Neural cell (in vitro differentiated cells): ENCODE data around the gene THOC1. TPM values are rescaled to one million over a fixed set of nuclear protein-coding genes. Genes with fewer than 3 reads are reported as not detected.

ENCODE experiments used
- H2AFZ ChIP-seq: fragments of 200-600, 300-800 bp; sonication (generic), shearing (Covaris generic); 2 replicates; pipeline ENCODE4 v1.6.0; 2014; ENCODE audit warnings: low read depth, mild to moderate bottlenecking, antibody characterized with exemption, low read length, moderate library complexity
- H3F3A ChIP-seq: fragments of 200-600 bp; shearing (Covaris generic); 2 replicates; pipeline ENCODE4 v1.6.1; 2016; ENCODE audit warnings: mild to moderate bottlenecking, moderate library complexity, mixed read lengths, antibody characterized with exemption, low read length; ENCODE audit not compliant: insufficient read depth, poor library complexity, severe bottlenecking
- H3K27ac ChIP-seq: fragments of 200-600, 300-800 bp; sonication (generic), shearing (Covaris generic); 2 replicates; pipeline ENCODE4 v1.5.1; 2014; ENCODE audit warnings: mild to moderate bottlenecking, low read length, moderate library complexity
- H3K27me3 ChIP-seq: fragments of 300-800, 200-600 bp; sonication (generic), shearing (Covaris generic); 2 replicates; pipeline ENCODE4 v1.6.0; 2014; ENCODE audit warnings: mild to moderate bottlenecking, low read depth, low read length, moderate library complexity; ENCODE audit not compliant: insufficient read depth
- H3K36me3 ChIP-seq: fragments of 300-800, 200-600 bp; sonication (generic), shearing (Covaris generic); 2 replicates; pipeline ENCODE4 v1.5.1; 2014; ENCODE audit warnings: mild to moderate bottlenecking, antibody characterized with exemption, low read length, moderate library complexity; ENCODE audit not compliant: insufficient read depth
- H3K4me2 ChIP-seq: fragments of 300-800, 200-600 bp; sonication (generic), shearing (Covaris generic); 2 replicates; pipeline ENCODE4 v1.6.0; 2014; ENCODE audit warnings: mild to moderate bottlenecking, low read length
- H3K4me3 ChIP-seq: fragments of 300-800, 200-600 bp; sonication (generic), shearing (Covaris generic); 2 replicates; pipeline ENCODE4 v1.5.1; 2014; ENCODE audit warnings: mild to moderate bottlenecking, low read length, moderate library complexity
- H3K79me2 ChIP-seq: fragments of 200-600 bp; shearing (Covaris generic); replicated peaks from 2 replicates; pipeline ENCODE4 v1.6.0; 2014; ENCODE audit warnings: mild to moderate bottlenecking, low read length, moderate library complexity; ENCODE audit not compliant: insufficient read depth
- H3K9ac ChIP-seq: fragments of 300-800, 200-600 bp; sonication (generic), shearing (Covaris generic); 2 replicates; pipeline ENCODE4 v1.6.1; 2016; ENCODE audit warnings: mild to moderate bottlenecking, low read length, mixed read lengths
- H3K9me2 ChIP-seq: fragments of 200-600 bp; shearing (Covaris generic); 2 replicates; pipeline ENCODE4 v1.6.1; 2016; ENCODE audit warnings: mild to moderate bottlenecking, low read length, mixed read lengths; ENCODE audit not compliant: insufficient read depth
- H3K9me3 ChIP-seq: fragments of 200-600, 300-800 bp; sonication (generic), shearing (Covaris generic); 2 replicates; pipeline ENCODE4 v1.6.1; 2016; ENCODE audit warnings: mild to moderate bottlenecking, mixed run types, low read length, moderate library complexity, mixed read lengths
- H4K20me1 ChIP-seq: fragments of 200-600 bp; shearing (Covaris generic); 2 replicates; pipeline ENCODE4 v1.6.1; 2016; ENCODE audit warnings: mild to moderate bottlenecking, mixed run types; ENCODE audit not compliant: insufficient read depth
- CTCF ChIP-seq: fragments of 450-650 bp; IDR thresholded peaks from 2 replicates; pipeline ENCODE4 v1.5.1; 2014; ENCODE audit warnings: antibody characterized with exemption, mild to moderate bottlenecking, moderate library complexity; ENCODE audit not compliant: poor library complexity, severe bottlenecking
- EP300 ChIP-seq: fragments of 450-650 bp; conservative IDR thresholded peaks from 2 replicates; pipeline ENCODE4 v1.6.1; 2014; ENCODE audit warnings: antibody characterized with exemption, mild to moderate bottlenecking, moderate library complexity; ENCODE audit not compliant: poor library complexity, severe bottlenecking
- EZH2 ChIP-seq: fragments of 200-600, 300-800 bp; shearing (Covaris generic), sonication (generic); IDR thresholded peaks from 2 replicates; pipeline ENCODE4 v1.6.1; 2014; ENCODE audit warnings: antibody characterized with exemption, low read length, borderline replicate concordance, mild to moderate bottlenecking; ENCODE audit not compliant: insufficient read depth, poor library complexity, severe bottlenecking
- MXI1 ChIP-seq: fragments of 450-650 bp; conservative IDR thresholded peaks from 2 replicates; pipeline ENCODE4 v1.6.1; 2014; ENCODE audit warnings: antibody characterized with exemption, mild to moderate bottlenecking; ENCODE audit not compliant: poor library complexity, severe bottlenecking
- POLR2AphosphoS5 ChIP-seq: IDR thresholded peaks from 2 replicates; pipeline ENCODE4 v1.6.1; 2012
- RAD21 ChIP-seq: fragments of 450-650 bp; conservative IDR thresholded peaks from 2 replicates; pipeline ENCODE4 v1.6.1; 2014; ENCODE audit warnings: antibody characterized with exemption, mild to moderate bottlenecking, moderate library complexity
- REST ChIP-seq: IDR thresholded peaks from 2 replicates; pipeline ENCODE4 v1.6.1; 2012; ENCODE audit warnings: borderline replicate concordance
- SMC3 ChIP-seq: fragments of 450-650 bp; conservative IDR thresholded peaks from 2 replicates; pipeline ENCODE4 v1.6.1; 2014; ENCODE audit warnings: antibody characterized with exemption, mild to moderate bottlenecking, moderate library complexity; ENCODE audit not compliant: poor library complexity
- TAF1 ChIP-seq: IDR thresholded peaks from 2 replicates; pipeline ENCODE4 v1.6.1; 2012; ENCODE audit warnings: low read depth
- polyA plus RNA-seq: library from polyadenylated mRNA; depleted of rRNA; stranded (reverse); fragments of >200 nt; gene quantifications from 2 replicates; pipeline ENCODE4 v1.2.3, GENCODE V29; 2014

THOC1 gene
- polyA plus RNA-seq, 1 donor from 2014 or later: 168 TPM

DNA sequence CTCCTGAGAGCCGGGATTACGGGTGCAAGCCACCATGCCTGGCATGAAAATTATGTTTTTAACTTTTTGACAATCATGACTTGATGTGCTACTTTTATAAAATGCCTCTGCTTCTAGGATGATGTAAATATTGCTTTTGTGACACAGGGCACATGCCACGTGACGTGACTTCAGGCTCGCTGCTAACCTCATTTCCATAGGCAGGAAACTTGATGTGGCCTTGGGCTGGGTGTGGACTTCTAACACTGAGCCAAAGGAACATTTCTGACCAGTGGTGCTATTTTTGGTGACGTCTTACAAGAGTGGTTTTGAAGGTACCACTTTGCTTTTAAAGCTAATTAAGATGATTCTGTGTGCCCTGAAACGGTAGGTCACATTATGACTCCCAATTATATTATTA is 34.2 kb upstream of the THOC1 start:
- Histone ChIP-seq H3K9me2 (no peaks in the 10 kb centered on the region), H3K79me2 (no peaks in the 10 kb centered on the region), H3F3A (no peaks in the 10 kb centered on the region), H4K20me1 (no peaks in the 10 kb centered on the region), H3K36me3 (no peaks in the 10 kb centered on the region), H3K27me3 (no peaks in the 10 kb centered on the region), H3K9me3 (no peaks in the 10 kb centered on the region), H3K4me2 (no peak overlapping the region), H3K4me3 (no peak overlapping the region), H3K9ac (no peak overlapping the region), H3K27ac (no peak overlapping the region), H2AFZ (no peak overlapping the region)
- TF ChIP-seq SMC3 (no peak), REST (no peak), EP300 (no peak), POLR2AphosphoS5 (no peak), TAF1 (no peak), EZH2 (no peak), MXI1 (no peak), RAD21 (no peak), CTCF (no peak)

DNA sequence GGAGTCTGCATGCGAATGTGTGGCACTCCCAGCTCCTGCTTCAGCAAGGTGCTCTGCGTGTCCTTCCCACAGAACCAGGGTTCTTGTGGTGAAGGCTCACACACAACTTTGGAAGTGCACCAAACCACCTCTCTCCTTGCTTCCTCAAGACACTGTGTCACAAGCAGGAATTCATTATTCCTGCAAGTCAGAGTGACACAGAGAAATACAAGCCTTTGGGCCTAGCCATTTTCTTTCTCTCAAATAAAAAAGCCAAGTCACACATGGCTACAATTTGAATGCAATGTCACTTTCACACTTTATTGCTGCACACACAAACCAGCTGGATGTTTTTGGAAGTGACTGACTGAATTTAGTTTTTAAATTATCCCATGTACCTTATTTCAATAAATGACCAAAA is 30.1 kb upstream of the THOC1 start:
- Histone ChIP-seq H3K4me2 (no peak overlapping the region), H2AFZ (no peak overlapping the region), H3K9me3 (no peaks in the 10 kb centered on the region), H3K27ac (no peak overlapping the region), H3K4me3 (no peak overlapping the region), H3K9me2 (no peaks in the 10 kb centered on the region), H3K9ac (no peak overlapping the region), H4K20me1 (no peaks in the 10 kb centered on the region), H3K36me3 (no peaks in the 10 kb centered on the region), H3K27me3 (no peaks in the 10 kb centered on the region), H3K79me2 (no peaks in the 10 kb centered on the region), H3F3A (no peaks in the 10 kb centered on the region)
- TF ChIP-seq EP300 (no peak), EZH2 (no peak), REST (no peak), MXI1 (no peak), TAF1 (no peak), CTCF (no peak), POLR2AphosphoS5 (no peak)
